Activated naive CD4-positive, alpha-beta T cell treated with anti-CD3 and anti-CD28 coated beads for 36 hours (primary cell): Measurements from ENCODE around the gene RAP2A. TPM values are rescaled to one million over a fixed set of nuclear protein-coding genes. Genes with fewer than 3 reads are reported as not detected.

Source experiments
- CTCF ChIA-PET: fragments of 350-600 bp; sonication (Branson Sonifier 250); formaldehyde crosslinking; loops from one replicate; lab custom pipeline; 2021; ENCODE audit warnings: antibody characterized with exemption; lab: Charles Lee
- DNase-seq: peaks from one replicate; pipeline ENCODE4 v3.0.0-alpha.2; 2020
- H3K27ac Mint-ChIP-seq: one replicate; pipeline ENCODE4 v1.8.0; 2021; ENCODE audit warnings: mild to moderate bottlenecking, mixed read lengths
- H3K27me3 Mint-ChIP-seq: one replicate; pipeline ENCODE4 v1.8.0; 2021; ENCODE audit warnings: low read depth, mixed read lengths
- H3K36me3 Mint-ChIP-seq: one replicate; pipeline ENCODE4 v1.8.0; 2021; ENCODE audit warnings: low read depth, mixed read lengths
- H3K4me1 Mint-ChIP-seq: one replicate; pipeline ENCODE4 v1.8.0; 2021; ENCODE audit warnings: low read depth, mixed read lengths
- H3K4me3 Mint-ChIP-seq: one replicate; pipeline ENCODE4 v1.8.0; 2021; ENCODE audit warnings: mild to moderate bottlenecking, moderate library complexity, mixed read lengths
- H3K9me3 Mint-ChIP-seq: one replicate; pipeline ENCODE4 v1.8.0; 2021; ENCODE audit warnings: mixed read lengths
- intact Hi-C: fragments of 100-400 bp; cut with micrococcal nuclease; formaldehyde crosslinking; loops from one replicate; pipeline ENCODE4 v1.15.1; 2023
- total RNA-seq, 2 experiments: library from RNA; stranded (reverse); gene quantifications; one replicate each; pipeline ENCODE4 v1.2.3, GENCODE V29; 2021

RAP2A gene
- total RNA-seq, 2 experiments from 2014 or later = 9.9 to 10.8 TPM

DNA sequence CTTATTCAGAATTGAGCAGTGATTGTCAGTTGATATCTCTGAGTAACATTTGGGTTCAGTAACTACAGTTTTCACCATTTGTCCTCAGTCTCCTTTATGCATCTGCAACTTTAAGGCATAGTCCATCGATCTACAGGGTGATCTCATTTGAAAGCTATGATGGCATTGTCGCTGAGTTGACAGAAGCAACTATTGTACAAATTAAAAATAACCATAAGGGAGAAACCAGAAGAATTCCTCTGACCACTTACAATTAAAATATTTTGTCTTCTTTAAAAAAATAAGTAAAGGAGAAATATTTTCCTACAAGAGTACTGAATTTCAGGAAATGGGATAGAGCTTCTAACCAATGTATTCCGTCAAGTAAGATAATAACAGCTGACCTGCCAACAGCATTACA, 30.6 kb downstream of the RAP2A start:
- Mint-ChIP-seq H3K27me3 (no peaks in the 10 kb centered on the region), H3K9me3 (no peaks in the 10 kb centered on the region), H3K27ac (no peak overlapping the region), H3K36me3 (peaks cover 6% of the 10 kb centered on the region), H3K4me1 (peaks cover 20% of the 10 kb centered on the region), H3K4me3 (no peak overlapping the region)
- DNase-seq = no peak
- intact Hi-C loops = no loop called here
- CTCF ChIA-PET = no interaction called here

DNA sequence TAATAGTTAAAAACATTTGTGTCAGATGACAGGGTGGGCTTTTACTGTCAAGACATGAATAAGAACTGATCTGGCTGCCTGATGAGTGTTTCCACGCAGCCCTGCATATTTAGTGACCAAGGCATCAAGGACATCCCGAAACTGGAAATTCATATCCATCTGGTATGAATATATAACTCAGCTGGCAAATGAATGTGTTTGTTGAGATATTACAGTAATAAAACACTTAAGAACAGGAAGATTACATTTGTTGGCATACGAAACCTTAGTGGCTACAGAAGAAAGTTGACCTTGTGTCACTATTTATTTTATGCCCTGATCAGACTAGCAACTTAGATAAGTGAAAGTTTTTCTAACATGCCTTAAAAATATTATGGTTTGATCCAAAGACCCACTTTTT, 32.8 kb downstream of the RAP2A start:
- Mint-ChIP-seq H3K4me1 (peaks cover 2% of the 10 kb centered on the region), H3K4me3 (no peak overlapping the region), H3K36me3 (peaks cover 6% of the 10 kb centered on the region), H3K27me3 (no peaks in the 10 kb centered on the region), H3K27ac (no peak overlapping the region), H3K9me3 (no peaks in the 10 kb centered on the region)
- intact Hi-C loops = no loop called here
- no peak for DNase-seq
- CTCF ChIA-PET = no interaction called here

DNA sequence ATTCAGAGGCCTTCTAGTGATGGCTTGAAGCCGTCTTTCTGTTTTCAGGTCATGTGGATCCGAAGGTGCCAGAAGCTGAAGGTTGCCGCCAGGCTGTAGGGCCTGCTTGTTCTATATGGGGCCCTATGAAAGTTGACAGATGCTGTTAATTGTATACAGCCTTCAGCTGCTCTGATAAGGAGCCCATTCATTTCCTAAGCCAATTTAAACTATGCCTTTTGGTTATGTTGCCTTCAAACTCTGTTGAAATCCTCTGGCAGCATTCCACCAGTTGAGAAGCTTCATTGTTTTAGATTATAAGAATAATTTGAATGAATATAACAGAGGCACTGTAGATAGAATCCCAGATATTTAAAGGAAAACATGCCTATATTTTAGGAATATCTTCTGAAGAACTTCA, 34.4 kb downstream of the RAP2A start:
- DNase-seq = no peak
- no peaks in the 10 kb centered on the region for H3K4me1 Mint-ChIP-seq
- no peak overlapping the region for H3K4me3 Mint-ChIP-seq
- no peaks in the 10 kb centered on the region for H3K9me3 Mint-ChIP-seq
- CTCF ChIA-PET = no interaction called here
- H3K27ac Mint-ChIP-seq = no peak overlapping the region
- peaks cover 6% of the 10 kb centered on the region for H3K36me3 Mint-ChIP-seq
- no peaks in the 10 kb centered on the region for H3K27me3 Mint-ChIP-seq
- intact Hi-C loops = no loop called here

DNA sequence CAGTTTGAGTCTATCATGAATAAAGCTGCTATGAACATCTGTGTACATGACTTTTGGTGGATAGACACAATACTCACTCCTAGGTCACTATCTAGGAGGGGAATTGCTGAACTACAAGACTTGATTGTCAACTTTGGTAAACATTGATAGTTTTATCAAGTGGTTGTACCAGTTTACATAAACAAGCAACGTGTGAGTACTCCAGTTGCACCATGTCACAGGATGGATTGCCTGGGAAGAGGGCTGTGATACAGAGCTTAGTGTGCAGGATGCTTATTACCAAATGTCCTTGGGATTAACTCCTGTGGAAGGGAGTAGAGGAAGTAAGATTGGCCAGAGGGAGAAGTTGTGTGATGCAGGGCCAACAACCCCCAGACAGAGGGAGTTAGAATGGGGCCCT, 37.7 kb downstream of the RAP2A start:
- H3K36me3 Mint-ChIP-seq = peaks cover 1% of the 10 kb centered on the region
- no peaks in the 10 kb centered on the region for H3K9me3 Mint-ChIP-seq
- no peak overlapping the region for H3K4me3 Mint-ChIP-seq
- no peak for DNase-seq
- intact Hi-C loops = no loop called here
- CTCF ChIA-PET = no interaction called here
- H3K27me3 Mint-ChIP-seq = no peaks in the 10 kb centered on the region
- H3K4me1 Mint-ChIP-seq = no peaks in the 10 kb centered on the region
- no peak overlapping the region for H3K27ac Mint-ChIP-seq

DNA sequence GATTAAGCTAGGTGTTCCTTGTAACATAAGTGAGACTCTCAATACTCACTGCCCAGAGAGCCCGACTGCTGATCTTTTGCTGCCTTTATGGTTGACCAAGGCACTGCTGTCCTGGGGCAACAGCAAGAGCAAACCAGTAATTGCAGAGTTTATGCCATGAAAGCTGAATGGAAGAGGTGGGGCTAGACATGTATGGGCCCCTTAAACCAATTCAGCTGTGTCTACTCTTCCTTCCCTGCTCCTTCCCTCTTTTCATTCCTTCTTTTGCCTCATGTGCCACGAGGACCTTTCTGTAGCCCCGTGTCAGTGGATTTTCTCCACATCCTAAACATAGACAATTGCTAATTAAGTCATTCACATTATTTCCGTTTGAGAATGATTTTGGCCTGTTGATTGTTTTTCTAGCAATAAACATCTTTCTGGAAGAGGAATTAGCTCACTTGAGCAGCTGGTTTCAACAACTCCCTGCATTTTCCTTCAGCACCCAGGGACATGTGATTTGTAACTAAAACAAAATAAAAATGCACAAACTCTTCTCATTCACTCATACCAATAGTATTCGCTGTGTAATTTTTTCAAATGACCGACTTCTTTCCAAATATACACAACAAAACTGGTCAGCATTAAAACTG, 40.5 kb downstream of the RAP2A start:
- CTCF ChIA-PET = no interaction called here
- Mint-ChIP-seq H3K36me3 (no peaks in the 10 kb centered on the region), H3K4me3 (no peak overlapping the region), H3K27ac (no peak overlapping the region), H3K4me1 (no peaks in the 10 kb centered on the region), H3K9me3 (no peaks in the 10 kb centered on the region), H3K27me3 (no peaks in the 10 kb centered on the region)
- intact Hi-C loops = no loop called here
- DNase-seq = no peak

DNA sequence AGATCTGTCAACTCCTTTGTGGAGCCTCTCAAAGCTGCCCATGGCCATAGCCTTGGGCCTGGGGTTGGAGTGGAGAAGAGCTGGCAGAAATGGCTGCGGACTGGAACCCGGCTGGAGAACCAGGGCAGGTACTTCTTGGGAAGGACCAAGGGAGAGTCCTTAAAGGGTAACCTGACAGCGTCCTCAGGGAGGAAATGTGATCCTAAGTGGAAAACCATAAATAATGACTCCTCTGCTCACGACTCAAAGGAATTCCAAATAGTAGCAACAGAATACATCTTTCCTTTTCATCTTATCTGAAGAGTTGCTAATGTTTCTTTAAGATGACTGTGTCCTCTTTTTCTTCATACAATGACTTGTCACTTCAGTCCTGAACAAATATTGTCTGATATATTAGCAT, 41.0 kb downstream of the RAP2A start:
- DNase-seq = no peak
- Mint-ChIP-seq H3K36me3 (no peaks in the 10 kb centered on the region), H3K27me3 (peaks cover 2% of the 10 kb centered on the region), H3K27ac (no peak overlapping the region), H3K4me1 (no peaks in the 10 kb centered on the region), H3K9me3 (no peaks in the 10 kb centered on the region), H3K4me3 (no peak overlapping the region)
- CTCF ChIA-PET = no interaction called here
- intact Hi-C loops = no loop called here

DNA sequence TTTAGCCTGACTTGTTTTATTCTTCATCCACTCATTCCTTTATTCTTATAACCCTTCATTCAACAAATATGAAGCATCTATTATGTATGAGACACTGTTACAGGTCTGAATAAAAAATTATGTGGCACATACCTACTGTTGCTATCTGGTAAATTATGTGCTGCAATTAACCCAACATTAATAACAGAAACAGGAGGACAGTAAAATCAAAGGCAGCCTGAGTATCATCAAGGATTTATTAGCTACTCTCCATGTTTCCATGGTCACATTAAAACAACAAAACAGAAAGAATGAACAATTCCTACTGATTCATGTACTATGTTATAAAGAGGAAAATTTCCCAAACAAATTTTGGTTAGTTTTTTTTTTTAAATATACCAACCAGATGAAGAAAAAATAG, 43.9 kb downstream of the RAP2A start:
- Mint-ChIP-seq H3K27me3 (peaks cover 2% of the 10 kb centered on the region), H3K36me3 (no peaks in the 10 kb centered on the region), H3K9me3 (no peaks in the 10 kb centered on the region), H3K4me3 (no peak overlapping the region), H3K27ac (no peak overlapping the region), H3K4me1 (no peaks in the 10 kb centered on the region)
- intact Hi-C loops = no loop called here
- DNase-seq = no peak
- CTCF ChIA-PET = interaction anchor here (0.6 kb wide), 1 partner anchor 368 kb away, joined by 4 read pairs; no protein-coding TSS in a partner anchor

DNA sequence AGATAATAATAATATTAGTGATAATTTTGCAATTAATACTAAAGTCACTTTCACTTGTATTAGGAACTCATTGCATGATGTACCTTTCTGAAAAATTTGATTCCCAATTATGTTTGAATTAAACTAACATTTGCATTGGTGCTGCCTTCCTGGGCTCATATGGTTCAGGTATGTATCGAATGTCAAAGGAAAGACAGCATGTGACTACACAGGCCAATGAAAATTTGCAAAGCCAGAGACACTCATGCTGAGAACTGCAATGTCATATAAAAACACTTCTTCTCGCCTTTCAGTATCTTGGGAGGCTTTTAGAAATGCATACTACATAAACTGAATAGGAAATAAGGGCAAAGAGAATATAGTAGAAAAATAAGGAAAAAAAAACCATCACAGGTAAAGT, 44.3 kb downstream of the RAP2A start:
- CTCF ChIA-PET = no interaction called here
- no peaks in the 10 kb centered on the region for H3K4me1 Mint-ChIP-seq

DNA sequence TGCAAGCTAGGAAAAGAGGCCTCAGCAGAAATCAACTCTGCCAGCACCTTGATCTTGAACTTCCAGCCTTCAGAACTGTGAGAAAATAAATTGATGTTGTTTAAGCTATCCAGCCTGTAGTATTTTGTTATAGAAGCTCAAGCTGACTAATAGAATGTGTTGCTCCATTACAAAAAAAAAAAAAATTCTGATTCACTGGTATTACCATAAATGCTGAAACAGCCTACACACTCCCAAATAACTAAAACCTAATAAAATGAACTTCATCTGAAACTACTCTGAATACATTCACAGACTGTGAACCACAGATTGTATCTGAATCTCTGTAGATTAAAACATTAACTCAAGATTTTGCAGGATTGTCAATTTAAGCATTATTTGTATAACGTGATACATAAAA, 49.5 kb downstream of the RAP2A start:
- CTCF ChIA-PET = no interaction called here
- Mint-ChIP-seq H3K4me1 (no peaks in the 10 kb centered on the region), H3K4me3 (no peak overlapping the region), H3K27me3 (peaks cover 2% of the 10 kb centered on the region), H3K36me3 (no peaks in the 10 kb centered on the region), H3K9me3 (no peaks in the 10 kb centered on the region), H3K27ac (no peak overlapping the region)
- intact Hi-C loops = no loop called here
- no peak for DNase-seq

More for the DNA sequence above, 44.3 kb downstream of the RAP2A start:
- peaks cover 2% of the 10 kb centered on the region for H3K27me3 Mint-ChIP-seq
- no peak overlapping the region for H3K27ac Mint-ChIP-seq
- H3K36me3 Mint-ChIP-seq = no peaks in the 10 kb centered on the region
- H3K9me3 Mint-ChIP-seq = no peaks in the 10 kb centered on the region
- no peak overlapping the region for H3K4me3 Mint-ChIP-seq
- intact Hi-C loops = no loop called here
- no peak for DNase-seq

DNA sequence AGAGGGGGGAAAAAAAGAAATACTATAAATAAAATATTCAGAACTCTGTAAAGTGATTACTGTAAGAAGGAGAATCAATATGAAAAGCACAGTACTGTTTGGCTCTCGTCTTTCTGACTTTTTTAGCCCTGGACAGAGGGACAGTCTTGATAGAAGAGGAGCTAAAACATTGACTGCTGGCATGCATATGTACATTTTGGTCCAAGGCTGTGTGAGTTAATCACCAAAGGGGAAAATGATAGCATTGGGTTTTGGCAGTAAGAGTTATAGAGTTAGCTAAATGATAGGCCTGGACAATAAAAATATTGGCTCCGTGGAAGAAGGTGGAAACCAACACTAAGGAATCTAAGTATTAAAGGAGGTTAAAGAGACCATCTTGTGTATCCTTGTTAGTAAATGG, 50.3 kb downstream of the RAP2A start:
- H3K27me3 Mint-ChIP-seq = peaks cover 2% of the 10 kb centered on the region
- no peak overlapping the region for H3K27ac Mint-ChIP-seq
- H3K36me3 Mint-ChIP-seq = no peaks in the 10 kb centered on the region
- no peaks in the 10 kb centered on the region for H3K9me3 Mint-ChIP-seq
- intact Hi-C loops = no loop called here
- DNase-seq = no peak
- CTCF ChIA-PET = no interaction called here
- H3K4me1 Mint-ChIP-seq = no peaks in the 10 kb centered on the region
- no peak overlapping the region for H3K4me3 Mint-ChIP-seq

DNA sequence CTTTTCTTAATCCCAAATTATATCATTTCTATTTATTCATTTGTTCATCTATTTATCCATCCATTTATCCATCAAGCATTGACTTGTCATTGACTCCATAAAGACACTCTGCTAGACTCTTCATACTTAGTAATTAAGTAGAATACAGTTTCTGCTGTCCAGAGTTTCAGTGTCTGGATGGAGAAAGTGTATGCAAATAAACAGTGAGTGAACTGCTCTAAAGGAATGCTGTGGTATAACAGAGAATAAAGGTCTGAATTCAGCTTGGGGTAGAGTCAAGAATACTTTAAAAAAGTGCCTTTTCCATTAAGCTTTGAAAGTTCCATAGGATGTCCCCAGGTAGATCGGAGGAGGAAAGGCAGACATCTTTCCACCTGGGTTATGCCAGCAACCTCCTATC, 51.4 kb downstream of the RAP2A start:
- CTCF ChIA-PET = no interaction called here
- Mint-ChIP-seq H3K27me3 (no peaks in the 10 kb centered on the region), H3K27ac (no peak overlapping the region), H3K36me3 (no peaks in the 10 kb centered on the region), H3K4me3 (no peak overlapping the region), H3K9me3 (peaks cover 1% of the 10 kb centered on the region), H3K4me1 (no peaks in the 10 kb centered on the region)
- no peak for DNase-seq
- intact Hi-C loops = no loop called here

DNA sequence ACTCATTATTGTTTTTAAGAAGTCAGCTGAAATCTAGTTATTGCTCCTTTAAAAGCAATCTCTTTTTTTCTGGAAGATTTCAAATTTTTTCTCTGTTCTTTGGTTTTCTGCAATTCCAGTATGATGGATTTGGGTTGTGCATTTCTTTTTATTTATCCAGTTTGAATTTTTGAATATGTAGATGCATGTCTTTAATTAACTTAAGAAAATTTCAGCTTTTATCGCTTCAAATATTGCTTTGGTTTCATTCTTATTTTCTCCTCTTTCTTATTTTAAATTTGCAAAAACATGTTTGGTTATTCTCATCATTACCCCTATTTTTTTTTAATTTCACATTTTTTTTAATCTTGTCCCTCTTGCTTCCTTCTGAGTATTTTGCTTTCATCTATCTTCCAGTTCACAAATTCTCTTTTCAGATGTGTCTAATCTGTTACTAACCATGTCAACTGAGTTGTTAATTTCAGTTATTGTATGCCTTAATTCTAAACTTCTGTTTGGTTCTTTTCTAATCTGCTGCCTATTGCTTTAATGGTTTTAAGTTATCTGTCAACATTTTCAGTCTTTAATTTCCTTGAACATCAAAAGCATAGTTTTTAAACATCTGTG, 56.8 kb downstream of the RAP2A start:
- Mint-ChIP-seq H3K9me3 (peaks cover 7% of the 10 kb centered on the region), H3K4me3 (no peak overlapping the region), H3K4me1 (no peaks in the 10 kb centered on the region), H3K27me3 (no peaks in the 10 kb centered on the region), H3K36me3 (no peaks in the 10 kb centered on the region), H3K27ac (no peak overlapping the region)
- no peak for DNase-seq
- CTCF ChIA-PET = no interaction called here
- intact Hi-C loops = no loop called here

DNA sequence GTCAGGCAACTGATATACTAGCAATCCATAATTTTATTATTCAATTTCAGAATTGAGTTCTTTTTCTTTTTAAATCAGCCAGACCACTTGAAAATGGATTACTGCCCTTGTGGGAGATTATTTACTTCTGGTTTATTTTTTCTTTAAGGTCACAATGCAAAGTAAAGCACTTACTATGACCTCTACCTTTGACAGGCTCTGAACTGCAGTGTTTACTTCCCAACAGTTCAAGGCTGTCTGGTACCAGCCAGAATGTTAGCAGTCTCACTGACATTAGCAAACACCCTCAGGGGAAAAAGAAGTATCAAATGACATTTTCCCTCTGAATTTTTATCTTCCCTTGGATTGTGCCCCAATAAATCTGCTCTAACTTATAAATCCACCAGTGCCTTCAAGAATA, 57.5 kb downstream of the RAP2A start:
- H3K4me3 Mint-ChIP-seq = no peak overlapping the region
- DNase-seq = no peak
- no peaks in the 10 kb centered on the region for H3K36me3 Mint-ChIP-seq
- H3K27ac Mint-ChIP-seq = no peak overlapping the region
- H3K27me3 Mint-ChIP-seq = no peaks in the 10 kb centered on the region
- H3K9me3 Mint-ChIP-seq = peaks cover 7% of the 10 kb centered on the region
- no peaks in the 10 kb centered on the region for H3K4me1 Mint-ChIP-seq
- intact Hi-C loops = no loop called here
- CTCF ChIA-PET = no interaction called here
